Epithelial cell of alveolus of lung (primary cell): ENCODE data around the gene ZNF605. TPM values are rescaled to one million over a fixed set of nuclear protein-coding genes. Genes with fewer than 3 reads are reported as not detected.

Source experiments
- total RNA-seq: library from RNA; depleted of rRNA; stranded (reverse); fragments of >200 nt; gene quantifications from 2 replicates; pipeline ENCODE4 v1.2.1, GENCODE V29; 2015

ZNF605 gene
- total RNA-seq = 1.8 and 7.9 TPM in 2 replicates

GRCh38 chr12:132956011-132956788 is at the start of gene ZNF605:
Gene ZNF605, minus strand, starts transcription at chr12:132956306. Its CDS starts 10,671 bp downstream, at chr12:132945635.

GRCh38 chr12:132986001-132986884 is 30.1 kb upstream of the ZNF605 start, which contains the start of gene ZNF26:
Gene ZNF26, plus strand, starts transcription at chr12:132986367. Its CDS starts 474 bp downstream, at chr12:132986841.

GRCh38 chr12:132887513-132888351 is 68.4 kb downstream of the ZNF605 start, which contains the start of gene CHFR:
Gene CHFR, minus strand, starts transcription at chr12:132887605. Its CDS starts 277 bp downstream, at chr12:132887328.

Other genes with a start within 250 kb of the ZNF605 start
- gene PGAM5, start 245.5 kb downstream of the ZNF605 start, total RNA-seq = 22.4 and 33.9 TPM in 2 replicates
- 31.9 and 55.9 TPM in 2 replicates for gene ANKLE2, start 194.5 kb downstream of the ZNF605 start, total RNA-seq
- gene GOLGA3, start 127.4 kb downstream of the ZNF605 start, total RNA-seq = 67.6 and 69.6 TPM in 2 replicates
- 22.5 and 31.2 TPM in 2 replicates for gene CHFR, start 68.7 kb downstream of the ZNF605 start, total RNA-seq
- gene ZNF26, start 30.1 kb upstream of the ZNF605 start, total RNA-seq = 3.4 and 17.8 TPM in 2 replicates
- 6.2 and 23.1 TPM in 2 replicates for gene ZNF84, start 81.2 kb upstream of the ZNF605 start, total RNA-seq
- 12.0 and 13.7 TPM in 2 replicates for gene ZNF140, start 124.6 kb upstream of the ZNF605 start, total RNA-seq
- gene ZNF891, start 174.0 kb upstream of the ZNF605 start, total RNA-seq = 0.39 and 1.6 TPM in 2 replicates
- 5.6 and 18.4 TPM in 2 replicates for gene ZNF10, start 174.3 kb upstream of the ZNF605 start, total RNA-seq
- gene ZNF268, start 225.2 kb upstream of the ZNF605 start, total RNA-seq = 9.1 and 35.5 TPM in 2 replicates